ENCODE data around the gene JUP. TPM values are rescaled to one million over a fixed set of nuclear protein-coding genes. Genes with fewer than 3 reads are reported as not detected.

Gene JUP
- total and polyA plus RNA-seq, 2 of the 13 experiments (the other 11 are each of a cell fraction or from before 2014, with no cell fraction given): 12.1 to 20.6 TPM

GRCh38 chr17:41792845-41793783 lies 6.6 kb upstream of the JUP start (continued):
- TF ChIP-seq ZNF687 (CRISPR knock-in tag; IDR thresholded peaks at IDR 0.05): peak; percentile 81
- peak; percentile 40; the same call in 1 of the 2 replicates for TF ChIP-seq MYC (CRISPR knock-in tag; IDR thresholded peaks at IDR 0.05; ENCODE audit: borderline replicate concordance)
- TF ChIP-seq ZNF550 (CRISPR knock-in tag; IDR thresholded peaks at IDR 0.05; ENCODE audit: borderline replicate concordance): no peak; the same call in 1 of the 2 replicates
- TF ChIP-seq SAP130 (CRISPR knock-in tag; IDR thresholded peaks at IDR 0.05; ENCODE audit: low read depth): peak; percentile 80
- TF ChIP-seq TFDP1 (CRISPR knock-in tag; IDR thresholded peaks at IDR 0.05; ENCODE audit: borderline replicate concordance): 0 out of 2 replicates have a peak, but pooled peaks have one; percentile 6
- peak; percentile 29; the same call in 1 of the 2 replicates for TF ChIP-seq ZNF710 (CRISPR knock-in tag; IDR thresholded peaks at IDR 0.05; ENCODE audit: borderline replicate concordance)
- no peak; the same call in 1 of the 2 replicates for TF ChIP-seq CTCF (CRISPR knock-in tag; IDR thresholded peaks at IDR 0.05)
- TF ChIP-seq TEAD3 (CRISPR knock-in tag; optimal IDR thresholded peaks at IDR 0.05; ENCODE audit: borderline replicate concordance): peak; percentile 38
- no peak for TF ChIP-seq MAFG (CRISPR knock-in tag; IDR thresholded peaks at IDR 0.05)
- TF ChIP-seq ZBTB43 (CRISPR knock-in tag; conservative IDR thresholded peaks at IDR 0.05): no peak
- TF ChIP-seq BATF2 (CRISPR knock-in tag; IDR thresholded peaks at IDR 0.05): no peak
- 0 out of 2 replicates have a peak, but pooled peaks have one; percentile 11 for TF ChIP-seq GATAD1 (CRISPR knock-in tag; IDR thresholded peaks at IDR 0.05)
- TF ChIP-seq ZNF766 (CRISPR knock-in tag; IDR thresholded peaks at IDR 0.05; ENCODE audit: borderline replicate concordance): no peak
- peak; percentile 19; the same call in 1 of the 2 replicates for TF ChIP-seq PHF8 (CRISPR knock-in tag; IDR thresholded peaks at IDR 0.05)
- TF ChIP-seq IRF2 (CRISPR knock-in tag; IDR thresholded peaks at IDR 0.05): peak; percentile 22
- no peak for TF ChIP-seq ZNF576 (CRISPR knock-in tag; IDR thresholded peaks at IDR 0.05)
